NK-92 (cell line): ENCODE measurements around the gene ARHGEF11.
"Not testable (repeated sequence)": the region's sequence is repeated elsewhere in the genome, so short reads cannot be mapped to it uniquely, and the experiment has no call there.

Experiments
- DNase-seq: peaks from one replicate; lab custom pipeline; 2025; ENCODE audit not compliant: unreplicated experiment; lab: John Stamatoyannopoulos, UW

Gene ARHGEF11

GRCh38 chr1:157045250-157046218 is at the start of gene ARHGEF11:
Gene ARHGEF11, minus strand, starts transcription at chr1:157045742. Its CDS starts 1,412 bp downstream, at chr1:157044330.
- DNase-seq = no peak

- DNase-seq = no peak
Observed at GRCh38 chr1:157095091-157095490, 49.5 kb upstream of the ARHGEF11 start.

GRCh38 chr1:157092831-157093230 is 47.3 kb upstream of the ARHGEF11 start:
- DNase-seq = no peak

GRCh38 chr1:157091668-157092273 is 46.2 kb upstream of the ARHGEF11 start:
- DNase-seq = no peak

GRCh38 chr1:157091186-157091585 is 45.6 kb upstream of the ARHGEF11 start:
- DNase-seq = no peak

- DNase-seq = no peak
Observed at GRCh38 chr1:157090771-157091170, 45.2 kb upstream of the ARHGEF11 start.

- DNase-seq = no peak
Observed at GRCh38 chr1:157090196-157090647, 44.7 kb upstream of the ARHGEF11 start.

- DNase-seq = no peak
Observed at GRCh38 chr1:157089789-157090188, 44.2 kb upstream of the ARHGEF11 start.

- no peak for DNase-seq
Observed at GRCh38 chr1:157088607-157089006, 43.1 kb upstream of the ARHGEF11 start.

GRCh38 chr1:157087030-157087429 is 41.5 kb upstream of the ARHGEF11 start:
- DNase-seq = no peak

- DNase-seq = no peak
Observed at GRCh38 chr1:157086299-157086698, 40.8 kb upstream of the ARHGEF11 start.

- no peak for DNase-seq
Observed at GRCh38 chr1:157085421-157085820, 39.9 kb upstream of the ARHGEF11 start.

- DNase-seq = no peak
Observed at GRCh38 chr1:157084720-157085119, 39.2 kb upstream of the ARHGEF11 start.

- no peak for DNase-seq
Observed at GRCh38 chr1:157081707-157082106, 36.2 kb upstream of the ARHGEF11 start.

- no peak for DNase-seq
Observed at GRCh38 chr1:157080714-157081113, 35.2 kb upstream of the ARHGEF11 start.

GRCh38 chr1:157077394-157077793 is 31.9 kb upstream of the ARHGEF11 start:
- DNase-seq = no peak

GRCh38 chr1:157073944-157074685 is 28.6 kb upstream of the ARHGEF11 start:
- DNase-seq = no peak

GRCh38 chr1:157069601-157070000 is 24.1 kb upstream of the ARHGEF11 start:
- DNase-seq = no peak

- not testable (repeated sequence) for DNase-seq
Observed at GRCh38 chr1:157059241-157059640, 13.7 kb upstream of the ARHGEF11 start.

GRCh38 chr1:157056269-157056668 is 10.7 kb upstream of the ARHGEF11 start:
- no peak for DNase-seq

GRCh38 chr1:157055729-157056128 is 10.2 kb upstream of the ARHGEF11 start:
- DNase-seq = not testable (repeated sequence)
